H7 (cell line): ENCODE measurements around the gene OTULINL. TPM values are rescaled to one million over a fixed set of nuclear protein-coding genes. Genes with fewer than 3 reads are reported as not detected.

Experiments
- DNase-seq: peaks from one replicate; pipeline ENCODE4 v3.0.0; 2012
- H3K27me3 ChIP-seq: 2 replicates; pipeline ENCODE4 v1.6.0; 2011; ENCODE audit warnings: mild to moderate bottlenecking, low read length; ENCODE audit not compliant: control insufficient read depth, insufficient read depth
- H3K36me3 ChIP-seq: replicated peaks from 2 replicates; pipeline ENCODE4 v1.5.1; 2011; ENCODE audit warnings: low read length; ENCODE audit not compliant: control insufficient read depth, insufficient read depth
- H3K4me3 ChIP-seq: 2 replicates; pipeline ENCODE4 v1.5.1; 2011; ENCODE audit warnings: low read depth, mild to moderate bottlenecking, control low read depth, low read length, moderate library complexity; ENCODE audit not compliant: insufficient read depth
- total RNA-seq: library from RNA; depleted of rRNA; stranded (reverse); fragments of >200 nt; shearing (Covaris generic); gene quantifications from 2 replicates; pipeline ENCODE4 v1.2.3, GENCODE V29; 2014; rRNA removed

The OTULINL gene
- total RNA-seq, 1 experiment from 2014 or later = 3.3 TPM

DNA sequence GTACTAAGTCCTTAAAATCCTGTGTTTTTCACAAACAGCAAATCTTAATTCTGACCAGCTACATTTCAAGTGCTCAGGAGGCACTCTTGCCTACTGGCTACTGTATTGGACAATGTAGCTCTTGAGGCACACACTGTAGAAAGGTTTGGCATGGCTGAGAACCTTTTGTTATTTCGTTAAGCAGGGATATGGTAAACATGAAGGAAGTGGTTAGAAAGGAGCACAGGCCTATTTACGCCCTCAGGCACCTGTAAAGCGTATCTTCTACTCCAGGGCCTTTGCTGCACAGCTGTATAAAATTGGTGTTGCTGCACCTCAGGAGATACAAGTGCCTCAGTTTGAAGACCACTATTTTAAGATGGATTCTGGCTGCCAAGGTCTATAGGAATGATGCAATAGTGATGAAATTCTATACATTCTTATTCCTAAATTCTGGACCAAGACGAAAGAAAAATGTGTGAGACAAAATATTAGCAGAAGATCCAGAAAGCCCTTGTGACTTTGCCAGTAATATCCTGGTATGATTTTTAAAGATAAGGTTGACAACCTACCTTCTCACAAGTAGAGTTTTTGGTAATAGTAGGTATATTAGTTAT, 73.7 kb downstream of the OTULINL start:
- H3K36me3 ChIP-seq = no peaks in the 10 kb centered on the region
- DNase-seq = no peak
- no peak overlapping the region for H3K4me3 ChIP-seq
- H3K27me3 ChIP-seq = no peaks in the 10 kb centered on the region

DNA sequence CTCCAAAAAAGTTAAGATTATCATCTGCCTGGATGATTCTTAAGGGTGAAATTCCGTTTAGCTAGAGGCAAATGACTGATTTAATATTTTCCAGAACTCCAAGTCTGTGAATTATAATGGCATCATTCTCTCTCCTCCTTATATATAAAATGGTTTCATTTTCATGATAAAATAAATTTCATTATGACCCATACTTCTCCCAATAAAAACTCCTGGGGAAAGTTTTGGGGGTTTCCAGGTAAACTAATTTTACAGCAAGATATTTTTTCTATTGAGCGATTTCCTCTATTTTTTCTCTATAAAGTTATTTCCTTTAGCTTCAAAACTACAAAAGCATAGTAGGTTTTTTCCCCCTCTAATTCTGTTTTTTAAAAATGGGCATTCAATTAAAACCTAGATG, 75.3 kb downstream of the OTULINL start:
- DNase-seq = no peak
- H3K36me3 ChIP-seq = no peaks in the 10 kb centered on the region
- H3K27me3 ChIP-seq = no peaks in the 10 kb centered on the region
- no peak overlapping the region for H3K4me3 ChIP-seq

DNA sequence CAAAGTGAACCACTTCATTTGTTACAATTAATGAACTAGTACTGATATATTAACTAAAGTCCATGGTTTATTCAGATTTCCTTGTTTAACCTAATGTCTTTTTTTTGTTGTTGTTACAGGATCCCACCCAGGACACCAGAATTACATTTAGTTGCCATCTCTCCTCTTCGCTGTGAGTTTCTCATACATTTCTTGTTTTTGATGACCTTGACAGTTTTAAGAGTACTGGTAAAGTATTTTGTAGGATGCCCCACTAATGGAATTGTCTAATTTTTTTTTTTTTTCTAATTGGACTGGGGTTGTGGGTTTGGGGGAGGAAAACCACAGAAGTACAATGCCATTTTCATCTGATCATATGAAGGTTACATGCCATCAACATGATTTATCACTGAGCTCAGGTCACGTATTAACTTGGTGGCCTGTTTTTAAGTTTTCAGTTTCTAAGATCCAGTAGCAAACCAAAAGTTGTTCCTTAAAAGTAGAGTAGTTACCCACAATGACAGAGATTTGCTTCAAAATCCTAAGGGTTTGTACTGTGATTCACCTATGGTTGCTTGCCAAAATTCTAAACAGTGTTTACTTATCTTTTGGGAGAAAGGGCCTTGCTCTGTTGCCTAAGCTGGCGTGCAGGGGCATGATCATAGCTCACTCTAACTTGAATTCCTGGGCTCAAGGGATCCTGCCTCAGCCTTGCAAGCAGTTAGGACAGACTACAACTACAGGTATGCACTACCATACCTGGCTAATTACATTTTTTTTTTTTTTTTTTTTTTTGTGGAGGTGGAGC, 78.4 kb downstream of the OTULINL start:
- DNase-seq = no peak

DNA sequence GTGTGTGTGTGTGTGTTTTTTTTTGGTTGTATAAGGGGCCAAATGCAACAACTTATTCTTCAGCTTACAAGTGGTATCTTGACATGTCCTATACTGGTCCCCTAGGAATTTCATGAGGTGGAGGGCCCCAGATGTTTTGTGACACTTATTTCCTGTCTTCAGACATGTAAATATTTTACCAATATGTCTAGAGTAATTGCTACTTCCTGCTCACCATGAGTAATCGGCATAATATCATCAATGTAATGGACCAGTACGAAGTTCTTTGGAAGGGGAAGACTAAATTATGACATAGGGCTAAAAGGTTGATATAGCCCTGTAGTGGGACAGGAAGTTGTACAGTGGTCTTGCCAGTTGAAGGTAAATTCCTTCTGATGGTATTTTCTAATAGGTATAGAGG, 79.2 kb downstream of the OTULINL start:
- DNase-seq = no peak
- Histone ChIP-seq H3K4me3 (no peak overlapping the region), H3K36me3 (no peaks in the 10 kb centered on the region), H3K27me3 (peaks cover 7% of the 10 kb centered on the region)

More for the DNA sequence above, 78.4 kb downstream of the OTULINL start:
- no peaks in the 10 kb centered on the region for H3K36me3 ChIP-seq
- no peak overlapping the region for H3K4me3 ChIP-seq
- H3K27me3 ChIP-seq = peaks cover 6% of the 10 kb centered on the region

Other genes with a start within 250 kb of the OTULINL start
- gene OTULIN, start 82.9 kb downstream of the OTULINL start, total RNA-seq = 14.9 and 17.4 TPM in 2 replicates